K562 (cell line): Measurements from ENCODE around the gene NOSTRIN. TPM values are rescaled to one million over a fixed set of nuclear protein-coding genes. Genes with fewer than 3 reads are reported as not detected.

ENCODE experiments used
- KAT7 ChIP-seq: sonication (generic); formaldehyde crosslinking; IDR thresholded peaks from 2 replicates; pipeline ENCODE4 v1.8.0; 2022; ENCODE audit warnings: missing genetic modification reagents, mild to moderate bottlenecking, borderline replicate concordance
- MBD2 ChIP-seq: sonication (generic); IDR thresholded peaks from 2 replicates; pipeline ENCODE4 v1.6.1; 2016; ENCODE audit warnings: low read depth, borderline replicate concordance
- NR4A1 ChIP-seq, 2 experiments: fragments of 250-450 bp in 1 of 2; fragments of 450-650 bp in 1 of 2; sonication (Bioruptor Pico) in 1 of 2; IDR thresholded peaks; 2 replicates each; pipeline versions ENCODE4 v1.4.0 to v1.6.1; 2016 to 2020; ENCODE audit warnings: mild to moderate bottlenecking in 2 of 2, missing compliant biosample characterization in 1 of 2, missing genetic modification characterization in 1 of 2, moderate library complexity in 1 of 2
- TBL1XR1 ChIP-seq, 2 experiments: IDR thresholded peaks; 2 replicates each; pipeline ENCODE4 v1.6.1; 2012; ENCODE audit warnings: improper control_type of control experiment in 2 of 2, low read length in 2 of 2, mild to moderate bottlenecking in 1 of 2
- TEAD2 ChIP-seq: fragments of 450-650 bp; IDR thresholded peaks from 2 replicates; pipeline ENCODE4 v1.6.1; 2016; ENCODE audit warnings: missing genetic modification characterization, control low read depth, missing compliant biosample characterization
- polyA plus RNA-seq, 8 experiments: library from polyadenylated mRNA; depleted of rRNA in 4 of 8; stranded (reverse) in 5 of 8; unstranded in 3 of 8; fragments of >200 nt; fragmentation: Nextera tagmentation in 2 of 8; fragmentation: Illumina TruSeq in 1 of 8; extraction: Ambion mirVana in 2 of 8; extraction: Trizol in 1 of 8; gene quantifications; 2 replicates each; pipeline versions ENCODE4 v1.2.1 to v1.2.3, GENCODE V29; 2011 to 2014; ENCODE audit warnings: inconsistent platforms in 1 of 8, missing spikeins in 1 of 8
- total RNA-seq, 7 experiments: library from RNA; depleted of rRNA in 6 of 7; stranded (reverse); fragments of >200 nt in 6 of 7; fragmentation: Illumina TruSeq in 2 of 7; extraction: Trizol in 2 of 7; gene quantifications; 2 replicates each; pipeline versions ENCODE4 v1.2.1 to v1.2.3, GENCODE V29; 2011 to 2021; ENCODE audit warnings: low replicate concordance in 1 of 7
- TF ChIP-seq, protein P1 (sequence below), 2 experiments: IDR thresholded peaks; 2 replicates each; pipeline ENCODE4 v1.6.1; 2012; ENCODE audit warnings: improper control_type of control experiment in 2 of 2, low read depth in 2 of 2, low read length in 2 of 2, borderline replicate concordance in 1 of 2
- TF ChIP-seq, protein P2 (sequence below): sonication (generic); formaldehyde crosslinking; IDR thresholded peaks from 2 replicates; pipeline ENCODE4 v1.8.0; 2022; ENCODE audit warnings: mild to moderate bottlenecking, missing genetic modification reagents
- TF ChIP-seq, protein P3 (sequence below): fragments of 250-450 bp; sonication (Bioruptor Pico); IDR thresholded peaks from 2 replicates; pipeline ENCODE4 v1.8.0; 2022; ENCODE audit warnings: moderate library complexity, mild to moderate bottlenecking, inconsistent platforms
- TF ChIP-seq, protein P4 (sequence below): fragments of 450-650 bp; IDR thresholded peaks from 2 replicates; pipeline ENCODE4 v1.6.1; 2016; ENCODE audit warnings: borderline replicate concordance
- TF ChIP-seq, protein P5 (sequence below): fragments of 250-450 bp; sonication (Bioruptor Pico); IDR thresholded peaks from 2 replicates; pipeline ENCODE4 v1.5.0; 2020; ENCODE audit warnings: mild to moderate bottlenecking
- TF ChIP-seq, protein P6 (sequence below), 2 experiments: fragments of 450-650 bp in 1 of 2; IDR thresholded peaks; 2 replicates each; pipeline ENCODE4 v1.6.1; 2011 to 2017; ENCODE audit warnings: low read depth in 2 of 2, antibody characterized with exemption in 1 of 2, borderline replicate concordance in 1 of 2, low read length in 1 of 2, mild to moderate bottlenecking in 1 of 2, mixed read lengths in 1 of 2; ENCODE audit not compliant: control insufficient read depth in 1 of 2

NOSTRIN gene
- total and polyA plus RNA-seq, 9 of the 15 experiments (the other 6 are each of a cell fraction or from before 2014, with no cell fraction given), result 26.7 to 82.9 (median 56.3) TPM

DNA sequence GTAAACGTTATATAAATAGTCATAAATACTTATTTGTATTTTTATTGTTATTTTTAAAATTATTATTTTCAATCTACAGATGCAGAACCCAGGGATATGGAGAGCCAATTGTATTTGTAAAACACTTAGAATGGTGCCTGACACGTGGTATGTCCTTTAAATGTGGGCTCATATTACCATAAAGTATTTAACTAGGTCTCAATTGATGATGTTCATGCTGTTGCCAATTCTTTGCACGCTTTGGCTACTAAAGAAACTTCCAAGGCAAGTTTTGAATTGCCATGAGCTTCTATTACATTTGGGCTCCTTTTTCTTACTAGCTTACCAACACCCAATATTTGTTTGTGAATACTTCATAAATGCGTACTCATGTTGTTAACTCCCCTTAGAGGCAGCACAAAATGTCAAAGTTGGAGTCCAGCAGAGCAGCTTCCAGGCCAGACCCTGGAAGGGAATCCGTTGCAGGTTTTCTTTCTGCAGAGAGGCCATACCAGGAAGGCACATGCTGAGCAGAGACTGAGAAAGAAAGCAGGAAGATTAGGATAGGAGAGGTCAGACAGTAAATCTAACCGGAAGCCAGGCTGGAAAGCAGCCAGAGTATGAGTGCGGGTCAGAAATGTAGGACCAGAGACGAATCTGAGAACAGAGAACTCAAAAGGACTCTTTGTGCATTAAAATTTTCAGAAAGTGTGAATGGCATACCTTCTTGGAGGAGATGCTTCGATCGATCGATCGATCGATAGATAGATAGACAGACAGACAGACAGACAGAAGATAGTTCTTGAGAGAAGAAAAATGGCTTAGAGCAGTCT lies 4.2 kb upstream of the NOSTRIN start (continued):
- TF ChIP-seq, protein P1, sequence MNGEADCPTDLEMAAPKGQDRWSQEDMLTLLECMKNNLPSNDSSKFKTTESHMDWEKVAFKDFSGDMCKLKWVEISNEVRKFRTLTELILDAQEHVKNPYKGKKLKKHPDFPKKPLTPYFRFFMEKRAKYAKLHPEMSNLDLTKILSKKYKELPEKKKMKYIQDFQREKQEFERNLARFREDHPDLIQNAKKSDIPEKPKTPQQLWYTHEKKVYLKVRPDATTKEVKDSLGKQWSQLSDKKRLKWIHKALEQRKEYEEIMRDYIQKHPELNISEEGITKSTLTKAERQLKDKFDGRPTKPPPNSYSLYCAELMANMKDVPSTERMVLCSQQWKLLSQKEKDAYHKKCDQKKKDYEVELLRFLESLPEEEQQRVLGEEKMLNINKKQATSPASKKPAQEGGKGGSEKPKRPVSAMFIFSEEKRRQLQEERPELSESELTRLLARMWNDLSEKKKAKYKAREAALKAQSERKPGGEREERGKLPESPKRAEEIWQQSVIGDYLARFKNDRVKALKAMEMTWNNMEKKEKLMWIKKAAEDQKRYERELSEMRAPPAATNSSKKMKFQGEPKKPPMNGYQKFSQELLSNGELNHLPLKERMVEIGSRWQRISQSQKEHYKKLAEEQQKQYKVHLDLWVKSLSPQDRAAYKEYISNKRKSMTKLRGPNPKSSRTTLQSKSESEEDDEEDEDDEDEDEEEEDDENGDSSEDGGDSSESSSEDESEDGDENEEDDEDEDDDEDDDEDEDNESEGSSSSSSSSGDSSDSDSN (IDR thresholded peaks at IDR 0.05; ENCODE audit: borderline replicate concordance in 1 of 2, low read depth in 2 of 2, low read length in 2 of 2), result peak in 1 of 2 experiments; percentile 65; a peak in 1 of 4 replicates
- TF ChIP-seq MBD2 (no peak), NR4A1 (CRISPR knock-in tag; IDR thresholded peaks at IDR 0.05) (no peak), NR4A1 (tag; IDR thresholded peaks at IDR 0.05) (peak; percentile 71; the same call in 1 of the 2 replicates), TEAD2 (tag) (no peak), TBL1XR1 (IDR thresholded peaks at IDR 0.05; ENCODE audit: low read length in 2 of 2) (peak in 1 of 2 experiments; percentile 78; a peak in 2 of 4 replicates), KAT7 (CRISPR knock-in tag) (peak; percentile 38; the same call in 1 of the 2 replicates)
- TF ChIP-seq, protein P2, sequence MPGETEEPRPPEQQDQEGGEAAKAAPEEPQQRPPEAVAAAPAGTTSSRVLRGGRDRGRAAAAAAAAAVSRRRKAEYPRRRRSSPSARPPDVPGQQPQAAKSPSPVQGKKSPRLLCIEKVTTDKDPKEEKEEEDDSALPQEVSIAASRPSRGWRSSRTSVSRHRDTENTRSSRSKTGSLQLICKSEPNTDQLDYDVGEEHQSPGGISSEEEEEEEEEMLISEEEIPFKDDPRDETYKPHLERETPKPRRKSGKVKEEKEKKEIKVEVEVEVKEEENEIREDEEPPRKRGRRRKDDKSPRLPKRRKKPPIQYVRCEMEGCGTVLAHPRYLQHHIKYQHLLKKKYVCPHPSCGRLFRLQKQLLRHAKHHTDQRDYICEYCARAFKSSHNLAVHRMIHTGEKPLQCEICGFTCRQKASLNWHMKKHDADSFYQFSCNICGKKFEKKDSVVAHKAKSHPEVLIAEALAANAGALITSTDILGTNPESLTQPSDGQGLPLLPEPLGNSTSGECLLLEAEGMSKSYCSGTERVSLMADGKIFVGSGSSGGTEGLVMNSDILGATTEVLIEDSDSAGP (CRISPR knock-in tag), result no peak
- TF ChIP-seq, protein P3, sequence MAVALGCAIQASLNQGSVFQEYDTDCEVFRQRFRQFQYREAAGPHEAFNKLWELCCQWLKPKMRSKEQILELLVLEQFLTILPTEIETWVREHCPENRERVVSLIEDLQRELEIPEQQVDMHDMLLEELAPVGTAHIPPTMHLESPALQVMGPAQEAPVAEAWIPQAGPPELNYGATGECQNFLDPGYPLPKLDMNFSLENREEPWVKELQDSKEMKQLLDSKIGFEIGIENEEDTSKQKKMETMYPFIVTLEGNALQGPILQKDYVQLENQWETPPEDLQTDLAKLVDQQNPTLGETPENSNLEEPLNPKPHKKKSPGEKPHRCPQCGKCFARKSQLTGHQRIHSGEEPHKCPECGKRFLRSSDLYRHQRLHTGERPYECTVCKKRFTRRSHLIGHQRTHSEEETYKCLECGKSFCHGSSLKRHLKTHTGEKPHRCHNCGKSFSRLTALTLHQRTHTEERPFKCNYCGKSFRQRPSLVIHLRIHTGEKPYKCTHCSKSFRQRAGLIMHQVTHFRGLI (CRISPR knock-in tag), result 0 out of 2 replicates have a peak, but pooled peaks have one; percentile 64
- TF ChIP-seq, protein P4, sequence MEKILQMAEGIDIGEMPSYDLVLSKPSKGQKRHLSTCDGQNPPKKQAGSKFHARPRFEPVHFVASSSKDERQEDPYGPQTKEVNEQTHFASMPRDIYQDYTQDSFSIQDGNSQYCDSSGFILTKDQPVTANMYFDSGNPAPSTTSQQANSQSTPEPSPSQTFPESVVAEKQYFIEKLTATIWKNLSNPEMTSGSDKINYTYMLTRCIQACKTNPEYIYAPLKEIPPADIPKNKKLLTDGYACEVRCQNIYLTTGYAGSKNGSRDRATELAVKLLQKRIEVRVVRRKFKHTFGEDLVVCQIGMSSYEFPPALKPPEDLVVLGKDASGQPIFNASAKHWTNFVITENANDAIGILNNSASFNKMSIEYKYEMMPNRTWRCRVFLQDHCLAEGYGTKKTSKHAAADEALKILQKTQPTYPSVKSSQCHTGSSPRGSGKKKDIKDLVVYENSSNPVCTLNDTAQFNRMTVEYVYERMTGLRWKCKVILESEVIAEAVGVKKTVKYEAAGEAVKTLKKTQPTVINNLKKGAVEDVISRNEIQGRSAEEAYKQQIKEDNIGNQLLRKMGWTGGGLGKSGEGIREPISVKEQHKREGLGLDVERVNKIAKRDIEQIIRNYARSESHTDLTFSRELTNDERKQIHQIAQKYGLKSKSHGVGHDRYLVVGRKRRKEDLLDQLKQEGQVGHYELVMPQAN, result peak; percentile 17; the same call in 1 of the 2 replicates
- TF ChIP-seq, protein P5, sequence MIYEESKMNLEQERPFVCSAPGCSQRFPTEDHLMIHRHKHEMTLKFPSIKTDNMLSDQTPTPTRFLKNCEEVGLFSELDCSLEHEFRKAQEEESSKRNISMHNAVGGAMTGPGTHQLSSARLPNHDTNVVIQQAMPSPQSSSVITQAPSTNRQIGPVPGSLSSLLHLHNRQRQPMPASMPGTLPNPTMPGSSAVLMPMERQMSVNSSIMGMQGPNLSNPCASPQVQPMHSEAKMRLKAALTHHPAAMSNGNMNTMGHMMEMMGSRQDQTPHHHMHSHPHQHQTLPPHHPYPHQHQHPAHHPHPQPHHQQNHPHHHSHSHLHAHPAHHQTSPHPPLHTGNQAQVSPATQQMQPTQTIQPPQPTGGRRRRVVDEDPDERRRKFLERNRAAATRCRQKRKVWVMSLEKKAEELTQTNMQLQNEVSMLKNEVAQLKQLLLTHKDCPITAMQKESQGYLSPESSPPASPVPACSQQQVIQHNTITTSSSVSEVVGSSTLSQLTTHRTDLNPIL (CRISPR knock-in tag), result no peak
- TF ChIP-seq, protein P6, sequence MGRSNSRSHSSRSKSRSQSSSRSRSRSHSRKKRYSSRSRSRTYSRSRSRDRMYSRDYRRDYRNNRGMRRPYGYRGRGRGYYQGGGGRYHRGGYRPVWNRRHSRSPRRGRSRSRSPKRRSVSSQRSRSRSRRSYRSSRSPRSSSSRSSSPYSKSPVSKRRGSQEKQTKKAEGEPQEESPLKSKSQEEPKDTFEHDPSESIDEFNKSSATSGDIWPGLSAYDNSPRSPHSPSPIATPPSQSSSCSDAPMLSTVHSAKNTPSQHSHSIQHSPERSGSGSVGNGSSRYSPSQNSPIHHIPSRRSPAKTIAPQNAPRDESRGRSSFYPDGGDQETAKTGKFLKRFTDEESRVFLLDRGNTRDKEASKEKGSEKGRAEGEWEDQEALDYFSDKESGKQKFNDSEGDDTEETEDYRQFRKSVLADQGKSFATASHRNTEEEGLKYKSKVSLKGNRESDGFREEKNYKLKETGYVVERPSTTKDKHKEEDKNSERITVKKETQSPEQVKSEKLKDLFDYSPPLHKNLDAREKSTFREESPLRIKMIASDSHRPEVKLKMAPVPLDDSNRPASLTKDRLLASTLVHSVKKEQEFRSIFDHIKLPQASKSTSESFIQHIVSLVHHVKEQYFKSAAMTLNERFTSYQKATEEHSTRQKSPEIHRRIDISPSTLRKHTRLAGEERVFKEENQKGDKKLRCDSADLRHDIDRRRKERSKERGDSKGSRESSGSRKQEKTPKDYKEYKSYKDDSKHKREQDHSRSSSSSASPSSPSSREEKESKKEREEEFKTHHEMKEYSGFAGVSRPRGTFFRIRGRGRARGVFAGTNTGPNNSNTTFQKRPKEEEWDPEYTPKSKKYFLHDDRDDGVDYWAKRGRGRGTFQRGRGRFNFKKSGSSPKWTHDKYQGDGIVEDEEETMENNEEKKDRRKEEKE (IDR thresholded peaks at IDR 0.05; ENCODE audit: borderline replicate concordance in 1 of 2, control insufficient read depth in 1 of 2, low read depth in 2 of 2, low read length in 1 of 2), result peak in 1 of 2 experiments; percentile 82; a peak in 2 of 4 replicates
